Measurements from ENCODE around the gene YTHDC2.
"Not testable (repeated sequence)": the region's sequence is repeated elsewhere in the genome, so short reads cannot be mapped to it uniquely, and the experiment has no call there.

YTHDC2 gene

DNA sequence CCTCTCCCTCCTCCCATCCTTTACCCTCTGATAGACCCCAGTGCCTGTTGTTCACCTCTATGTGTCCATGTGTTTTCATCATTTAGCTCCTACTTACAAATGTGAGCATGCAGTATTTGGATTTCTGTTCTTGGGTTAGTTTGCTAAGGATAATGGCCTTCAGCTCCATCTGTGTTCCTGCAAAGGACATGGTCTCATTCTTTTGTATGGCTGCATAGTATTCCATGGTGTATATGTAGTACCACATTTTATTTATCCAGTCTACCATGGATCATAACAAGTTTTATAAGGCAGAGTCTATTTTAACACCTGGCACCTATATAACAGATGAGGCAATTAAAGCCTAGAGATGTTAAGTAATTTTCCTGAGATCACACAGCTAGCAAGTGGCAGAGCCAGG, 7.4 kb downstream of the YTHDC2 start:
- DNase-seq, result no peak

DNA sequence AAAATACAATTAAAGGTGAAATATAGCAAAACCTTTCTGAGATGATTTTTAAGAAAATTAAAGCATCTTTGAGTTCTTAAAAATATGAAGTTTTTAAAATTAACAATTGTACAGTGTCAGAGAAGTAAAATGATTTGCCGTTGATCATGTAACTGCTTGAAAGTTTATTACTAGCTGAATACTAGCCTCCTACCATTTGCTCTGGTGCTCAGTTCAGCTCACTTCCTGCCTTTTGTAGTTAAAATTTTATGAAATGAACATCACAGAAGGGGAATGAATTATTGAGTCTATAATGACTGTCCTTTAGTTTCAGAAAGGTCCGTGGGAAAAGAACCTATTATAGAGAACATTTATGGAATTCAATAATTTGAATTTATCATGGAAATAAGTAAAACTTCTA, 9.7 kb downstream of the YTHDC2 start:
- DNase-seq, result no peak

DNA sequence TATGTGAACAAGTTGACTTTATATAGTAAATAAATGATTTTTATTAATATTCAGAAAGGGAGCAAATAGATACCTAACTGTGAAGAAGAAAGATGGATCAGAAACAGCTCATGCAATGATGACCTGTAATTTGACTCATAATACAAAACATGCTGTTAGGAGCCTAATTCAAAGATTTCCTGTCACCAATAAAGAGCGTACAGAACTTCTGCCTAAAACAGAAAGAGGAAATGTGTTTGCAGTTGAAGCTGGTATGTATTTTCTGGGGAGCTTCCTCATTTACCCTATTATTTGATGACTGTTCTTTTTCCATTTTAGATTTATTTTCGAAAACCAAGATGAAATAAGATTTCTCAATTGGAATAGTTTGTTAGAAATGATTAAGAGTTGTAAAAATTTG, 11.4 kb downstream of the YTHDC2 start:
- no peak for DNase-seq

DNA sequence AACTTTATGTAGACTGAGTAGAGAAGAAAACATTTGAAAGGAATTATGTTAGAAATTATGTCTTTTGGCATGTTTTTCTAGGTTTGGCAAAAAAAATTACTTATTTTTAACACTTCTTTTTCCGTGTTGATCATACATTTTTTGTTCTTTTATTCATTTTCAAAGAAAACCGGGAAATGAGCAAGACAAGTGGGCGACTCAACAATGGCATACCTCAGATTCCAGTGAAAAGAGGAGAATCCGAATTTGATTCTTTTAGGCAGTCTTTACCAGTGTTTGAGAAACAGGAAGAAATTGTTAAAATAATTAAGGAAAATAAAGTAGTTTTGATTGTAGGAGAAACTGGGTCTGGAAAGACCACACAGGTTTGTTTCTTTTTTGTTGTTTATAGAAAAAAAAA, 12.9 kb downstream of the YTHDC2 start:
- DNase-seq, result no peak

DNA sequence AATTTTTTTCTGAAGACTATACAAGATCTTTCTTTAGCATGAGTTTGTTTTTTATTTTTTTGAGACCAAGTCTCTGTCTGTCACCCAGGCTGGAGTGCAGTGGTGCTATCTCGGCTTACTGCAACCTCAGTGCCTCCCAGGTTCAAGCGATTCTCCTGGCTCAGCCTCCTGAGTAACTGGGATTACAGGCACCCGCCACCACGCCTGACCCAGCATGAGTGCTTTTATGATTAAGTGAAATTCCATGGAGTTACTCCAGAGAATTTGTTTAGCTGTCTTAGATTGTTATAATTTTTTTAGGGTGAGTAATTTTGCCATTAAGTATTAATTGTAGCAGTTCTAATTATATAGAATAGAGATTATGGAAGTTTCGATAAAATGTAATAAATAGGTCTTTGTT, 14.3 kb downstream of the YTHDC2 start:
- DNase-seq, result no peak

DNA sequence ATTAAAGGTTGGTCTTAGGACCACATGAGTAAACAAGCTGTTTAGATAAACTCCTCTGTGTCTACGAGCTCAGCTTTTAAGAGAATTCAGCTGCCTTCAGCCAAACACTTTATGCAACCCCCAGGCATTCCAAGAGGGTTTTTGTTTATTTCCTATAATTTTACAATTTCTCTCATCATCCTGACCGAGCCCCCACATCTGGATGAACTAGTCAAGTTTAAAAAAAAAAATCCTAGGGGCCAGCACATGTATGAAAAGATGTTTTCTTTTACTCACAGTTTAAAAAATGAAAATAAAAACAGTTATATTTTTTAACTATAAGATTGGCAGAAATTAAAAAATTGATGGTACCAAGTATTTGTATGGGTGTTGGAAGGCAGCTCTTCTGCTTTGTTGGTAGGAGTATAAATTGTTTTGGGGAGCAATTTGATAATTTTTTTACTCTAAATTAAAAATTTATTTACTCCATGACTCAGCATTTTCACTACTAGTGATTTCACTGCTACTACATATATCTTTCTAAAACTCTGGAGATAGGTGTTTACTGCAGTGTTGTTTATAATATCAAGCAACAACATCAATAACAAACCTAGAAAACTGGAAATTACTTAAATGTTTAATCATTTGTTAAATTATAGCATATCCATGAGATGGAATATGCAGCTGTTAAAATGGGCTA, 18.1 kb downstream of the YTHDC2 start:
- no peak for DNase-seq

DNA sequence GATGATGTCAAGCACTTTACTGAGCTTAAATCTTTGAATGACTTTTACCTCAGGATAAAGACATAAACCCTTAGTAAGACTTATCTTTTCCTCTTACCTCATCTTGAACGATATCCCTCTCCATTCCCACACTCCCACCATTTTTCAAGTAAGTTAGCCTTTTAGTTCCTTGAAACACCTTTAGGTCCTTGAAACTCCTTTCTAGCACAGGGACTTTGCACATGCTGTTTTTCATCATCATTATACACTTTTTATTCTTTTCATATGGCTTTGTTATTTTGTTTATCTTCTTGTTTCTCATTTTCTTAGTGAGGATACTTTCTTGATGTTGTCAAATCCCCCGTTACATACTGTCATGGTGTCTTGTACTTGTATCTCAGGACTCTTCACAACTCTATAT, 24.8 kb downstream of the YTHDC2 start:
- DNase-seq, result no peak

DNA sequence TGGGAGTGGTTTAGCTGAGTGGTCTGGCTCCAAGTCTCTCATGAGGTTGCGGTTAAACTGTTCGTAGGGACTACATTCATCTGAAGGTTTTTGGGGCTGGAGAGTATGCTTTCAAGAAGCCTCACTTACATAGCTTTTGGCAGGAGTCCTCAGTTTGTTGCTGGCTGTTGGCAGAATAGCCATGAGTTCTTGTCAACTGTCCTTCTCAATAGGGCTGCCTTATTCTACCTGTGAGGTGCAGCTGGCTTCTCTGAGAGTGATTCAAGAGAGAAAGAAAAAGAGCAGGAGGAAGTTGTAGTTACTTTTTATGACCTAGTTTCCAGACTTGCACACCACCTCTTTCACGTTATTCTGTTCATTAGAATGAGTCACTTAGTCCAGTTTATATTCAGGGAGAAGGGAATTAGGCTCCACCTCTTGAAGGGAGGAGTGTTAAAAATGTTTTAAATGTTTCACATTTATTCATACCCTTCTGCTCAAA, 33.2 kb downstream of the YTHDC2 start:
- no peak for DNase-seq

DNA sequence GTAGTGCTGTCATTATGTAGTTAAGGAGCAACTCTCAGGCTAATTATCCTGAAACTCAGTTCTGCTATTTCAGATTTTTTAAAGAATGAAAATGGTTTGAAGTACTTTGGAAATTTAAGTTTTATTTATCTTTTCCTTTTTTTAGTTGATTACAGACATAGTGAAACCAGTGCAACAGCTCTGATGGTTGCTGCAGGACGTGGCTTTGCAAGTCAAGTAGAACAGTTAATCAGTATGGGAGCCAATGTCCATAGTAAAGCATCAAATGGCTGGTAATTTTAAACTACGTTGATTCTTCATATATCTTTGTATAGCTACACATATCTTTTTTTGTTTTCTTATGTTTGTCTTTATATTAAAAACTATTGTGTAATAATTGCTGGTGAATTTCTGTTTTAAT, 34.9 kb downstream of the YTHDC2 start:
- no peak for DNase-seq

DNA sequence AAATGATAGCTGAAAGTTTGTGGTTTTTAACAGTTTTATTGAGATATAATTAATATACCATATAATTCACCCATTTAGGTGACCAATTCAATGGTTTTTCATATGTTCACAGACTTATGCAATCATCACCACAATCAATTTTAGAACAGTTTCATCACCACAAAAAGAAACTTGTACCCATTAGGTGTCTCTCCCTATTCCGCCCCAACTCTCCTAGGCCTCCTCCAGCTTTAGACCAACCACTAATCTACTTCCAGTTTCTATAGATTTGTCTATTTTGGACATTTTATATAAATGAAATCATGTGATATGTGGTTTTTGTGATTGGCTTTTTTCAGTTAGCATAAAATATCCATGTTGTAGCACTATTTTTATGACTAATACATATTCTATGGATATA, 38.6 kb downstream of the YTHDC2 start:
- no peak for DNase-seq

DNA sequence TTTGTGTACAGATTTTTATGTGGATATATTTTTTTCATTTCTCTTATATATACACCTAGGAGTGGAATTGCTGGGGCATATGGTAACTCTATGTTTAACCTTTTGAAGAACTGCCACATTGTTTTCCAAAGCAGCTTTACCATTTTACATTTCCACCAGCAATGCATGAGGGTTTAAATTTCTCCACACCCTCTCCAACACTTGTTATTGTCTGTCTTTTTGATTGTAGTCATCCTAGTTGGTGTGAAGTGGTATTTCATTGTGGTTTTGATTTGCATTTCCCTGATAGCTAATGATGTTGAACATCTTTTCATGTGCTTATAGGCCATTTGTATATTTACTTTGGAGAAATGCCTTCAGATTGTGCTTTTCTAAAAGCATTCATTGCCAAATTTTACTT, 39.1 kb downstream of the YTHDC2 start:
- DNase-seq, result no peak

DNA sequence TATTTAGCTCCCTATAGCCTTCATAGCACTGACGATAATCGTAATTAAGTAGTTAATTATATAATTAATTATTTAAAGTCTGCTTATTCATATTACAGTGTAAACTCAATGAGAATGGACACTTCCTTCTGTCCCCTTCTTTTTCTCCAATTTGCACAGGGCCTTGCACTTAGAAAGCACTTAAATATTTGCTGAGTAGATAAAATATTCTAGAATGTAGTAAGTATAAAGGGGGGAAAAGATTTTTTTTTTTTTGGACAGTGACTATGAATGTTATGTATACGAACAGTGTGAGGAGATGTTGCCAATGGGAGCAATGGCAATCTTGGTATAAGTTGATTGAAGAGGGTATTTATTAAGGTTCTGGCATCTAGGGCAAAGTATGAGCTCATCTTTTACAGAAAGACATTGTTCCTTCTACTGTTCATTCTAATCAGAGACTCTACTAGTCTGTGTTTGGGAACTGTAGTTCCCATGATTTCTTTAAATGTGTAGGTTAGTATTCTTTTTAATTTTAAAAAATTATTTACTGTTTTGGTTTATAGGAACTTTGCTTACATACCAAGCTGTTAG, 49.4 kb downstream of the YTHDC2 start:
- no peak for DNase-seq

DNA sequence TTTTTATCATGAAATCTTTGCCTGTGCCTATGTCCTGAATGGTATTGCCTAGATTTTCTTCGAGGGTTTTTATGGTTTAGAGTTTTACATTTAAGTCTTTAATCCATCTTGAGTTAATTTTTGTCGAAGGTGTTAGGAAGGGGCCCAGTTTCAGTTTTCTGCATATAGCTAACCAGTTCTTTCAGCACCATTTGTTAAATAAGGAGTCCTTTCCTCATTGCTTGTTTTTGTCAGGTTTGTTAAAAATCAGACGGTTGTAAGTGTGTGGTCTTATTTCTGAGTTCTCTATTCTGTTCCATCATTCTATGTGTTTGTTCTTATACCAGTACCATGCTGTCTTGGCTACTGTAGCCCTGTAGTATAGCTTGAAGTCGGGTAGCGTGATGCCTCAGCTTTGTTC, 55.9 kb downstream of the YTHDC2 start:
- no peak for DNase-seq

DNA sequence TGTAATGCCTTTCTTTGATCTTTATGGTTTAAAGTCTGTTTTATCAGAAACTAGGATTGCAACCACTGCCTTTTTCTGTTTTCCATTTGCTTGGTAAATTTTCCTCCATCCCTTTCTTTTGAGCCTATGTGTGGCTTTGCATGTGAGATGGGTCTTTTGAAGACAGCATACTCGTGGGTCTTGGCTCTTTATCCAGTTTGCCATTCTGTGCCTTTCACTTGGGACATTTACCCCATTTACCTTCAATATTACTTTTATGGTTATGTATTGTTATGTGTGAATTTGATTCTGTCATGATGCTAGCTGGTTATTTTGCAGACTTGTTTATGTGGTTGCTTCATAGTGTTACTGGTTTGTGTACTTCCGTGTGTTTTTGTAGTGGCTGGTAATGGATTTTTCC, 59.2 kb downstream of the YTHDC2 start:
- DNase-seq, result no peak

DNA sequence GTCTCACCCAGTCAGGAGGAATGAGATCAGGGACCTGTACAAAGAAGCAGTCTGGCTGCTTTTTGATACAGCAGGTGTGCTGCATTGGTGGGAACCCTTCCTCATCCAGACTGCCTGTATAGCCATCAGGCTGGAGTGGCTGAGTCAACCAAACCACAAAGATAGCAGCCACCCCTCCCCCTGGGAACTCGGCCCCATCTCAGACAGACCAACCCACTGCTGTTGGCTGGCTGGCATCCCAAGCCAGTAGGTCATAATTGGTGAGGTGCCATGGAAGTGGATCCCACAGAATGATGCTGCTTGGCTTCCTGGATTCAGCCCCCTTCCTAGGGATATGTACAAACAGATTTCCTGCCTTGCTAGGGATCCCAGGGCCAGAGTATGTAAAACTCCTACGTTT, 60.9 kb downstream of the YTHDC2 start:
- no peak for DNase-seq

DNA sequence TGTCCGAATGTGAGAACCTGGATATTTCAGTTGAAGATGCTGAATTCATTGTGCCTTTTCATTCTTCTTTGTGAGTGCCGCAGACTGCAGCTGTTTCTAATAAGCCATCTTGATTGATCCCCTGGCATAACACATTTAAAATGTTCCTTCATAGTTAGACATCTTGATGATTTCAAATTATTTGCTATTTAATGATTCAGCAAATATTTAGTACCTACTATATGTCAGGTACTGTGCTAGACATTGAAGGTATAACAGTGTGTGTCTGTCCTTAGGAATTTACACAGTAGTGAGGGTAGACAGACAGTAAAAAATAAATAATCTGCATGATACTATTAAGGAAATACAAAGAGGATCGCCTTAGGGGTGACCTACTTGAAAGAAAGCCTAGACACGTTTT, 61.6 kb downstream of the YTHDC2 start:
- DNase-seq, result no peak

DNA sequence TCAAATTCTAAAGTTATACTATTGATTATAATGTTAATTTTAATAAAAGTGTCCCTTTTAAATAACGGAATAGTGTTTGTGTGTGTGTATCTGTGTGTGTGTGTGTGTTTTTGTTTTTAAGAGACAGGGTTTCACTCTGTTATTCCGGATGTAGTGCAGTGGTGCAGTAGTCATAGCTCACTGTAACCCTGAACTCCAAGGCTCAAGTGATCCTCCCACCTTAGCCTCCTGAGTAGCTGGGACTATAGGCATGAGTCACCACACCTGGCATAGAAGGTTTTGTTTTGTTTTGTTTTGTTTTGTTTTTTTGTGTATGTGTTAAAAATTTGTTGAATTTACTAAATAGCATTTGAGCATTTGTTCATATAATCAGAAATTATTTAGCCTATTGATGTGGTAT, 64.6 kb downstream of the YTHDC2 start:
- no peak for DNase-seq

DNA sequence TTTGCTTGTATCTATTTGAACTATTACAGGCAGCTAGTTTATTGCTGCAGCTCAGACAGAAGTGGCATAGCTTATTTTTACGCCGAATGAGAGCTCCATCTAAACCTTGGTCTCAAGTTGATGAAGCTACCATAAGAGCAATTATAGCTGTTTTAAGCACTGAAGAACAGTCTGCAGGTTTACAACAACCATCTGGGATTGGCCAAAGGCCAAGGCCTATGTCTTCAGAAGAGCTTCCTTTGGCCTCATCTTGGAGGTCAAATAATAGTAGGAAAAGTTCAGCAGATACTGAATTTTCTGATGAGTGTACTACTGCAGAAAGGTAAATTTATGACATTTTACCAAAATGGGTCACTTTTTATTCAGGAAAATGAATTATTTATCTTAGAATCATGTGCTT, 67.9 kb downstream of the YTHDC2 start:
- no peak for DNase-seq

DNA sequence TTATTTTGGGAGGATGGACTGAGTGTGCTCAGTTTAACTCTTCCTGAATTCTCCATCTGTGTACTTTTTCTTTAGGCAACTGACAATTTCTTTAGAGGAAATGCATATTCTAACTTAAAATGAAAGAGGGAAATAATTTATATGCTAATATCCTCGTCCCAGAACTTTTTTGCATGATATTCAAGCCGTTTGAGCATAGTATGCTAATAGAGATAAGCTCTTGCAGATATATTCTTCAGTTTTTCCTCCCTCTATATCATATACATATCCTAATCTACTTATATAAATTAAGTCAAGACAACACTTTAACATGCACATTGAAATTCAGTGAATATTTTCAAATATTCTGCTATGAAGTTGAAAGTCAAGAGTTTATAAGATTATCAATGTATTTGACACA, 84.7 kb downstream of the YTHDC2 start:
- no peak for DNase-seq

DNA sequence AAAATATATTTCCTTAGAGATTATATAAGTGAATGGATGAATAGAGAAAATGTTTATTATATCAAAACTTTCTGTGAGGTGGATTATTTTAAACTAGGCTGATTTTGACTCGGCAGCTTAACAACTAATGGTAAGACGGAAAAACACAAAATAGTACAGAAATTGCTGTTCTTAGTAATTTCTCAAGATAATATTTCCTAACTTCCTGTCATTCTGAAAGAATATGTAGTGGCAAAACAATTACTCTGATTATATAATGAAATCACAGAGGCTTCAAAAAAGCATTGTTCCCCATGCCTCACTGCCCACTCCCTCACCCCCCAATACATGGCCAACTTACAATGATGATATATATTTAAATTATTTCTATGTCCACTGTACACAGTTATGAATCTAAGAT, 85.4 kb downstream of the YTHDC2 start:
- DNase-seq, result no peak

DNA sequence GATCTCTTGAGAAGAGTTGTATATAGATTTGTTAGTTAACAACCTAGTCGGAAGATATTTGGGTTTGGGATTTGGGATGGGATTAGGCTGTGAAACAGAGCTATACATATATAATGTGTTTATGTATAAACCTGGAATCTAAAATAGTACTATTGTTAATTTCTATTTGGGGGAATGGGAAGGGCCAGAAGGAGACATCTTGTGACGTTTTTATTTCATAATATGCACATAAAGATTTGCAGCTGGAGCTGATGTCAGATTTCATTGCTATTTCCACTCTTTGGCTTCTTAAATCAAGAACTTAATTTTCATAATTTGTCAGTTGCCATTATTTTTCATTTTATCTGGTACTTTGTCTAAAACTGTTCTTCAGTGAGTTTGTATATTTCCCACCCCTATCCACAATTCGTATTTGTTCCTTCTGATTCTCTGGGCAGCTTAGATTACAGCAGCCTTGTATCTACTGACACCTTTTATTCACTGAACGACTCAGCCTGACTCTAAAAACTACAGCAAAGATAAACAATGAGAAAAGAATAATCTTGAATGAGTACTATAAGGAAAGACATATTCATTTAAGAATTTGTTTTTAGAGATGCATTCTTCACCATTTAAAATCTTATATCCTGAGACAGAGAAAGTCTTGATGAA, 86.9 kb downstream of the YTHDC2 start:
- no peak for DNase-seq

DNA sequence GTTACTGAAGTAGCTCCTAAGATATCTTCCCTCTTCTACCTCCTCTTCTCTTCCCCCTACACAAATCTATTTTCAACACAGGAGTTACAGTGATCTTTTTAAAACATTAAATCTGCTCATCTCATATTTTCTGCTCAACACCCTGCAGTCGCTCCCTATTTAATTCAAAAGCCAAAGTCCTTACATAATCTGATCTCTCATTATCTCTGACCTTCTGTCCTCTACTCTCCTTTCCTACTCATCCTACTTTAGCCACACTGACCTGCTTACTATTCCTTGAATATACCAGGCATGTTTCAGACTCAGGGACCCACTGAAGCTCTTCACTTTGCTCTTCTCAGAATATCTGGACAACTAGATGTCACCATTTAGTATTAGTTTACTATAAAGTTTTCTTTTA, 87.9 kb downstream of the YTHDC2 start:
- no peak for DNase-seq

DNA sequence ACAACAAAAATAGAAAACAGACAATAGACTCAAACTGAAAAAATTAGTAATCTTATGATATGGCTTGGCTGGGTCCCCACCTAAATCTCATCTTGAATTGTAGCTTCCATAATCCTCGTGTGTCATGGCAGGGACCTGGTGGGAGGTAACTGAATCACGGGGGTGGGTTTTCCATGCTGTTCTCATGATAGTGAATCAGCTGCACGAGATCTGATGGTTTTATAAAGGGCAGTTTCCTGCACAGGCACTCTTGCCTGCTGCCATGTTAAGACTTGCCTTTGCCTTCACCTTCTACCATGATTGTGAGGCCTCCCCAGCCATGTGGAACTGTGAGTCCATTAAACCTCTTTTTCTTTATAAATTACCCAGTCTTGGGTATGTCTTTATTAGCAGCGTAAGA, 89.8 kb downstream of the YTHDC2 start:
- not testable (repeated sequence) for DNase-seq

DNA sequence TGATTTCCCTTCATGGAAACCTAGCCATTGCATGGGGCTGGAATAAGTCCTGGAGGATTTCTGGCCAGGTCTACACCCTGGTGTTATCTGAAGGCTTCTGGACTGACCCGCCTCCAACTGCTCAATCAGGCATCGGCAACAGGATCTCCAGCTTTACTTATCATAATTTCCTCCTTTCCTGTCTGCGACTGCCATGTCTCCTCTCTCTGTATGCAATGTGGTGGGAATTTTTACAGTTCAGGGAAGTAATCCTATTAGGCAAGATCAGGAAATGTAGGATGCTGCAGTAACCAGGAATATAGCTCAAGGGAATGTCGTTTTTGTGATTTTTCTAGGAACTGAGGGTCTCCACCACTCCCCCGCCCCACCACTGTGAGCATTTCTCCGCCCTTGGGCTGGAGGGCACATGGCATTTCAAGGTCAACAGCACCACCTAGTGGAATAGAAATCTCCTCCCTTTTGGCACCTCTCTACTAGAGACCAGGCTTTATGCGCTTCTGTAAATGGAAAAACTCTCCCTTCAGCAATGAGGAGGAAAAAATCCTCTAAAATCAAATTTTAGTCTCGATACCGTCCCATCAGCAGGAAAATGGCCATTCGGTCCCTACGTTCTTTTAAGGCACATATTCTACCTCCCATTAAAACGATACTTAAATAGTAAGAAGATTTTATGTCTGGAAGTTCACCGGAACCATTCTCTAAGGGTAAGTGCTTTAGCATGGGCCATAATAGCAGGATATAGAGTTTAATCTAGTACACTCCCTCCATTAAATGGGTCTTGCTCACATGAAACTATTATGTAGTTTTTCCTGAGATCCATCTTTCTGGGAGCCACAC, 93.0 kb downstream of the YTHDC2 start:
- peak; percentile 3 to 21 for DNase-seq
